Lower lobe of right lung (tissue), 2 donors: ENCODE measurements around the gene DUSP14. TPM values are rescaled to one million over a fixed set of nuclear protein-coding genes. Genes with fewer than 3 reads are reported as not detected.
"Not testable (repeated sequence)": the region's sequence is repeated elsewhere in the genome, so short reads cannot be mapped to it uniquely, and the experiment has no call there.

ENCODE experiments used
- ATAC-seq, 2 donors: fragments of 200-7000 bp; cut with Tn5 transposase; one replicate each; pipeline ENCODE4 v1.9.1; 2020 to 2022; ENCODE audit warnings: mild to moderate bottlenecking in 2 of 2, moderate library complexity in 2 of 2
- DNase-seq: peaks from one replicate; pipeline ENCODE4 v3.0.0-alpha.2; 2020
- H3K27ac ChIP-seq: fragments of 200-600 bp; one replicate; pipeline ENCODE4 v1.8.0; 2022
- H3K27me3 ChIP-seq: fragments of 200-600 bp; one replicate; pipeline ENCODE4 v1.8.0; 2022; ENCODE audit warnings: low read depth
- H3K36me3 ChIP-seq: fragments of 200-600 bp; one replicate; pipeline ENCODE4 v1.8.0; 2022; ENCODE audit warnings: mild to moderate bottlenecking
- H3K4me1 ChIP-seq: fragments of 200-600 bp; one replicate; pipeline ENCODE4 v1.8.0; 2022
- H3K4me3 ChIP-seq: fragments of 200-600 bp; one replicate; pipeline ENCODE4 v1.8.0; 2022; ENCODE audit warnings: mild to moderate bottlenecking
- H3K9me3 ChIP-seq: fragments of 200-600 bp; one replicate; pipeline ENCODE4 v1.8.0; 2022
- CTCF ChIP-seq: fragments of 200-600 bp; IDR thresholded peaks from one replicate; pipeline ENCODE4 v1.8.0; 2022; ENCODE audit warnings: antibody characterized with exemption, mild to moderate bottlenecking
- intact Hi-C: fragments of 100-400 bp; cut with DNase I; formaldehyde crosslinking; loops from one replicate; pipeline ENCODE4 v1.11.0; 2022
- long read RNA-seq: library from polyadenylated mRNA; unstranded; transcript quantifications from one replicate; pipeline ENCODE4 v2.0.0, GENCODE V29; 2021
- total RNA-seq: library from RNA; stranded (reverse); fragmentation: NEBNext Ultra II Directional; extraction: Animal tissue kit (Norgen Biotek cat#: 25700); gene quantifications from one replicate; pipeline ENCODE4 v1.2.1, GENCODE V29; 2021
- donor health status: DM: no; HTN: yes; CAD: no; lungs with severe emphysema.

Gene DUSP14, protein sequence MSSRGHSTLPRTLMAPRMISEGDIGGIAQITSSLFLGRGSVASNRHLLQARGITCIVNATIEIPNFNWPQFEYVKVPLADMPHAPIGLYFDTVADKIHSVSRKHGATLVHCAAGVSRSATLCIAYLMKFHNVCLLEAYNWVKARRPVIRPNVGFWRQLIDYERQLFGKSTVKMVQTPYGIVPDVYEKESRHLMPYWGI
- total RNA-seq: 7.7 TPM
- long read RNA-seq, transcript DUSP14-206 (3 exons, 1,537 nt): major isoform, 17 of 20 reads
- long read RNA-seq, partial matches to known transcripts: 0 of 20 reads
- long read RNA-seq, other reads (novel, unspliced or antisense): 2 of 20 reads

GRCh38 chr17:37489197-37490001, at the start of gene DUSP14:
Gene DUSP14, plus strand, starts transcription at chr17:37489891. Its CDS starts 22,382 bp downstream, at chr17:37512273.
- no peak for TF ChIP-seq CTCF
- Histone ChIP-seq H3K4me3 (peak within 1 kb of the TSS; percentile 85), H3K36me3 (no peaks in the 10 kb centered on the region), H3K4me1 (peaks cover 36% of the 10 kb centered on the region), H3K27ac (peak within 1 kb of the TSS; percentile 92), H3K9me3 (no peaks in the 10 kb centered on the region), H3K27me3 (no peaks in the 10 kb centered on the region)
- ATAC-seq (peak; percentile 88 to 95), DNase-seq (peak; percentile 82)
- intact Hi-C loops: no loop called here

DNA sequence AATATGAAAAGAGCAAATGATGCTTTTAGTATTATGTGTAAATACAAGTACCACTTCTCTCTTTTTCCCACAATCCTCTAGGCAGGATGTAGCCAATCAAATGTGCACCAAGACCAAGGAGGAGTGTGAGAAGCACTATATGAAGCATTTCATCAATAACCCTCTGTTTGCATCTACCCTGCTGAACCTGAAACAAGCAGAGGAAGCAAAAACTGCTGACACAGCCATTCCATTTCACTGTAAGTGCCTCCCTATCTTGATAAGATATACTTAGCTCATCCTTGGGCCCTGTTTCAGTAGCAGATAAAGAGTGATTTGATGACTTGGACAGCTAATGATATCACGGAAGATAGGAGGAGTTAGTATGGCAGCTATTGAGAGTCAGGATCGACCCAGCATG, 49.3 kb upstream of the DUSP14 start:
- no peak for DNase-seq
- Histone ChIP-seq H3K27ac (no peak overlapping the region), H3K4me1 (no peaks in the 10 kb centered on the region), H3K9me3 (no peaks in the 10 kb centered on the region), H3K27me3 (no peaks in the 10 kb centered on the region), H3K4me3 (no peak overlapping the region), H3K36me3 (peaks cover 94% of the 10 kb centered on the region)
- TF ChIP-seq CTCF: no peak
- intact Hi-C loops: no loop called here
- ATAC-seq: no peak

- ATAC-seq, H3K9me3 ChIP-seq, intact Hi-C loops, H3K27ac ChIP-seq, H3K4me1 ChIP-seq, H3K4me3 ChIP-seq, H3K27me3 ChIP-seq, DNase-seq: not testable (repeated sequence)
- H3K36me3 ChIP-seq: peaks cover 95% of the 10 kb centered on the region
Measured at GRCh38 chr17:37441369-37442014, 48.2 kb upstream of the DUSP14 start.

DNA sequence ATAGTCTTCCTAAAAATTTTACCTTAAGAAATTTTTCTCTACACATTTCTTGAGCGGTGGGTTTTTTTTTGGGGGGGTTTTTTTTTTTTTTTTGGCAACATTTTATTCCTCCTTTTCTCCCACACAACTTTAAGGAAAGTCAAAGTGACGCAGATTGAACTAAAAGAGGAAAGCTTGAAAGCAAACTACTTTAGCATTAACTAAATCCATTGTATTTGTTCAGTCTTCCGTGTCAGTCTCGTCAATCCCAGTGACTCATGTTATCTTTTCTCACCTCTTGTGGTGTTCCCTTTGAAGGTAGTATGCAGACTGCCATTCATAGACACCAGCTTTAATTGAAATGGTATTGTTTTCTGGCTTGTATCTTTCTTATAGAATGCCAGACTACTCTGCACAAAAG, 43.7 kb upstream of the DUSP14 start:
- TF ChIP-seq CTCF: no peak
- no peak overlapping the region for H3K27ac ChIP-seq
- intact Hi-C loops: no loop called here
- H3K36me3 ChIP-seq: peaks cover 94% of the 10 kb centered on the region
- DNase-seq (no peak), ATAC-seq (no peak)
- no peaks in the 10 kb centered on the region for H3K4me1 ChIP-seq
- no peaks in the 10 kb centered on the region for H3K9me3 ChIP-seq
- no peaks in the 10 kb centered on the region for H3K27me3 ChIP-seq
- no peak overlapping the region for H3K4me3 ChIP-seq

- Histone ChIP-seq H3K36me3 (peaks cover 83% of the 10 kb centered on the region), H3K27ac (no peak overlapping the region), H3K27me3 (no peaks in the 10 kb centered on the region), H3K4me1 (no peaks in the 10 kb centered on the region), H3K4me3 (no peak overlapping the region), H3K9me3 (no peaks in the 10 kb centered on the region)
- TF ChIP-seq CTCF: no peak
- intact Hi-C loops: no loop called here
- DNase-seq (no peak), ATAC-seq (no peak)
Measured at GRCh38 chr17:37447641-37448040, 42.0 kb upstream of the DUSP14 start.
